Pancreas (tissue), 10 donors: ENCODE data around the gene CCDC188. TPM values are rescaled to one million over a fixed set of nuclear protein-coding genes. Genes with fewer than 3 reads are reported as not detected.

Experiments
- ATAC-seq, 4 donors: fragments of 200-7000 bp; cut with Tn5 transposase; one replicate each; pipeline versions ENCODE4 v1.8.0 to v1.9.1; 2020; ENCODE audit warnings: mild to moderate bottlenecking in 4 of 4, moderate library complexity in 4 of 4
- DNase-seq, 6 donors: peaks; one replicate each; pipeline ENCODE4 v3.0.0-alpha.2; 2020
- FAIRE-seq: peaks from 2 replicates; lab custom pipeline; 2012; peaks lifted over from hg19 to GRCh38; lab: Jason Lieb, UNC
- H3K27ac ChIP-seq, 4 donors: fragments of 200-600 bp; sonication (generic); 1 replicate in 3 of 4; 2 replicates in 1 of 4; pipeline versions ENCODE4 v1.5.0 to v1.8.0; 2020
- H3K27me3 ChIP-seq, 4 donors: fragments of 200-600 bp; one replicate each; pipeline ENCODE4 v1.8.0; 2021
- H3K36me3 ChIP-seq, 3 donors: fragments of 200-600 bp; sonication (generic) in 1 of 3; one replicate each; pipeline versions ENCODE4 v1.5.0 to v1.8.0; 2020 to 2021
- H3K4me1 ChIP-seq, 3 donors: fragments of 200-600 bp; one replicate each; pipeline ENCODE4 v1.8.0; 2021
- H3K4me3 ChIP-seq, 4 donors: fragments of 200-600 bp; sonication (generic) in 2 of 4; one replicate each; pipeline versions ENCODE4 v1.5.0 to v1.8.0; 2020 to 2021
- H3K9me3 ChIP-seq, 4 donors: fragments of 200-600 bp; one replicate each; pipeline ENCODE4 v1.8.0; 2021
- CTCF ChIP-seq, 4 donors: fragments of 200-600 bp; sonication (generic) in 3 of 4; IDR thresholded peaks; one replicate each; pipeline versions ENCODE4 v1.5.0 to v1.8.0; 2021; ENCODE audit warnings: antibody characterized with exemption in 4 of 4
- WGBS, 2 donors: extraction: QIAGEN DNeasy Blood & Tissue Kit; methylation state at CpG; one replicate each; pipeline ENCODE4 v1.1.7; 2013; 5-methylcytosine and 5-hydroxymethylcytosine counted together
- intact Hi-C, 3 donors: fragments of 100-400 bp; cut with DNase I; formaldehyde crosslinking; loops; one replicate each; pipeline versions ENCODE4 v1.11.1 to v1.14.2; 2022
- polyA plus RNA-seq, 2 donors: library from polyadenylated mRNA; stranded (reverse); fragments of 200-250 nt; gene quantifications; one replicate each; pipeline ENCODE4 v1.2.3, GENCODE V29; 2013
- total RNA-seq, 6 donors: library from RNA; stranded (reverse); fragmentation: NEBNext Ultra II Directional in 4 of 6; extraction: Animal tissue kit (Norgen Biotek cat#: 25700) in 4 of 6; gene quantifications; one replicate each; pipeline versions ENCODE4 v1.2.1 to v1.2.4, GENCODE V29; 2021 to 2023
- donor health status: healthy with polysubstance abuse.
- donor health status: DM: no; HTN: no; CAD: no; lungs with moderate emphysema.
- donor health status: DM: no; HTN: no; CAD: no.
- donor health status: control.
- donor health status: control.
- donor health status: Bipolar disorder and iron deficiency.
- donor health status: DM: yes; HTN: yes; CAD: no.
- donor health status: DM: no; HTN: no; CAD: no.
- donor health status: DM: no; HTN: no; CAD: no.
- donor health status: DM: yes; HTN: yes; CAD: no.

The CCDC188 gene
- total and polyA plus RNA-seq, 8 donors: 0.31 to 7.1 (median 0.44) TPM; not detected in 1

GRCh38 chr22:20175597-20175900 lies 24.7 kb upstream of the CCDC188 start:
- ATAC-seq (peak in 1 of 4 donors; percentile 24), FAIRE-seq (no peak), DNase-seq (no peak)
- H3K4me1 ChIP-seq: no peaks in the 10 kb centered on the region
- no peaks in the 10 kb centered on the region for H3K27me3 ChIP-seq
- intact Hi-C loops: no loop called here
- no peak overlapping the region for H3K27ac ChIP-seq
- 57 to 69% methylated on average over 12 of the region's 12 CpGs for WGBS, 2 donors
- no peaks in the 10 kb centered on the region for H3K36me3 ChIP-seq
- H3K4me3 ChIP-seq: no peak overlapping the region
- H3K9me3 ChIP-seq: no peaks in the 10 kb centered on the region
- TF ChIP-seq CTCF (IDR thresholded peaks at IDR 0.05): no peak

GRCh38 chr22:20174785-20175596 lies 24.1 kb upstream of the CCDC188 start:
- TF ChIP-seq CTCF (IDR thresholded peaks at IDR 0.05): no peak
- Histone ChIP-seq H3K36me3 (no peaks in the 10 kb centered on the region), H3K9me3 (no peaks in the 10 kb centered on the region), H3K4me3 (no peak overlapping the region), H3K27me3 (no peaks in the 10 kb centered on the region), H3K27ac (no peak overlapping the region), H3K4me1 (no peaks in the 10 kb centered on the region)
- DNase-seq (no peak), ATAC-seq (peak in 3 of 4 donors; percentile 46 to 77 (median 48)), FAIRE-seq (no peak)
- intact Hi-C loops: no loop called here
- 69 to 72% methylated on average over 19 of the region's 19 CpGs for WGBS, 2 donors

- ATAC-seq (no peak), FAIRE-seq (no peak), DNase-seq (no peak)
- H3K4me1 ChIP-seq: no peaks in the 10 kb centered on the region
- intact Hi-C loops: no loop called here
- no peak for TF ChIP-seq CTCF (IDR thresholded peaks at IDR 0.05)
- no peaks in the 10 kb centered on the region for H3K36me3 ChIP-seq
- no peak overlapping the region for H3K27ac ChIP-seq
- WGBS, 2 donors: 58 to 71% methylated on average over 10 of the region's 10 CpGs
- H3K4me3 ChIP-seq: no peak overlapping the region
- no peaks in the 10 kb centered on the region for H3K9me3 ChIP-seq
- no peaks in the 10 kb centered on the region for H3K27me3 ChIP-seq
These were observed 22.9 kb upstream of the CCDC188 start for GRCh38 chr22:20173772-20174171.

GRCh38 chr22:20173246-20173645 lies 22.4 kb upstream of the CCDC188 start:
- H3K36me3 ChIP-seq: no peaks in the 10 kb centered on the region
- no peaks in the 10 kb centered on the region for H3K9me3 ChIP-seq
- no peak for TF ChIP-seq CTCF (IDR thresholded peaks at IDR 0.05)
- 84 to 87% methylated on average over 11 of the region's 11 CpGs for WGBS, 2 donors
- H3K4me1 ChIP-seq: no peaks in the 10 kb centered on the region
- no peak overlapping the region for H3K27ac ChIP-seq
- FAIRE-seq (no peak), ATAC-seq (no peak), DNase-seq (no peak)
- no peaks in the 10 kb centered on the region for H3K27me3 ChIP-seq
- no peak overlapping the region for H3K4me3 ChIP-seq
- intact Hi-C loops: no loop called here

- WGBS, 2 donors: 79 to 81% methylated on average over 10 of the region's 10 CpGs
- ATAC-seq (no peak), FAIRE-seq (no peak), DNase-seq (no peak)
- no peak for TF ChIP-seq CTCF (IDR thresholded peaks at IDR 0.05)
- no peaks in the 10 kb centered on the region for H3K4me1 ChIP-seq
- H3K36me3 ChIP-seq: no peaks in the 10 kb centered on the region
- H3K27ac ChIP-seq: no peak overlapping the region
- intact Hi-C loops: no loop called here
- no peaks in the 10 kb centered on the region for H3K9me3 ChIP-seq
- no peaks in the 10 kb centered on the region for H3K27me3 ChIP-seq
- H3K4me3 ChIP-seq: no peak overlapping the region
These were observed 21.3 kb upstream of the CCDC188 start for GRCh38 chr22:20172141-20172613.
